Measurements from ENCODE around the gene LTBP1. TPM values are rescaled to one million over a fixed set of nuclear protein-coding genes. Genes with fewer than 3 reads are reported as not detected.

LTBP1 gene
- polyA plus RNA-seq, 2 of the 4 experiments (the other 2 are of a cell fraction) = 23.8 to 30.4 TPM

GRCh38 chr2:33160191-33160590, 213.4 kb downstream of the LTBP1 start:
- 85% methylated on average over 5 of the region's 5 CpGs for WGBS (ENCODE audit: missing lambda C conversion rate)
- H3K4me1 ChIP-seq = 0 out of 3 replicates have a peak, but pooled peaks cover 6% of the 10 kb centered on the region
- H3K4me3 ChIP-seq = no peak overlapping the region
- no peaks in the 10 kb centered on the region for H3K9me3 ChIP-seq
- no peak overlapping the region for H3K27ac ChIP-seq
- POLR2A ChIA-PET = no interaction called here
- DNase-seq (ENCODE audit: low read depth in 1 of 2, low spot score in 1 of 2) (no peak), FAIRE-seq (no peak), ATAC-seq (no peak)
- no peak for TF ChIP-seq ZSCAN20 (CRISPR knock-in tag; IDR thresholded peaks at IDR 0.05)
- TF ChIP-seq EHF (CRISPR knock-in tag; IDR thresholded peaks at IDR 0.05) = no peak
- no peak for TF ChIP-seq HOXA7 (CRISPR knock-in tag; IDR thresholded peaks at IDR 0.05)
- TF ChIP-seq ZNF302 (CRISPR knock-in tag; IDR thresholded peaks at IDR 0.05) = no peak
- TF ChIP-seq JUNB (IDR thresholded peaks at IDR 0.05) = no peak
- TF ChIP-seq GATA3 (IDR thresholded peaks at IDR 0.05; ENCODE audit: borderline replicate concordance) = no peak
- no peak for TF ChIP-seq CHD2 (IDR thresholded peaks at IDR 0.05; ENCODE audit: low read length, partially characterized antibody)
- no peak for TF ChIP-seq FOSL2 (IDR thresholded peaks at IDR 0.05)
- TF ChIP-seq FOSL2 (CRISPR knock-in tag; IDR thresholded peaks at IDR 0.05) = no peak
- no peak for TF ChIP-seq TFCP2L1 (CRISPR knock-in tag; IDR thresholded peaks at IDR 0.05)
- TF ChIP-seq ESRRA (IDR thresholded peaks at IDR 0.05; ENCODE audit: borderline replicate concordance, low read length) = no peak
- TF ChIP-seq FOSB (CRISPR knock-in tag; IDR thresholded peaks at IDR 0.05) = no peak
- no peak for TF ChIP-seq MAFK (IDR thresholded peaks at IDR 0.05; ENCODE audit: partially characterized antibody)
- TF ChIP-seq ZFP36 (IDR thresholded peaks at IDR 0.05; ENCODE audit: borderline replicate concordance, partially characterized antibody) = no peak
- no peak for TF ChIP-seq SMC3 (IDR thresholded peaks at IDR 0.05)
- TF ChIP-seq HEYL (CRISPR knock-in tag; IDR thresholded peaks at IDR 0.05) = no peak
- no peak overlapping the region for H3K4me2 ChIP-seq
- CTCF ChIA-PET = no interaction called here

GRCh38 chr2:33166287-33166881, 219.6 kb downstream of the LTBP1 start:
- DNase-seq (ENCODE audit: low read depth in 1 of 2, low spot score in 1 of 2) = no peak
- ATAC-seq = no peak
- H3K4me2 ChIP-seq = no peak overlapping the region
- ChIA-PET POLR2A (no interaction called here), CTCF (interaction anchor here (0.7 to 1.3 kb wide), 2 partner anchors 57 to 60 kb away, joined by 4 read pairs; no protein-coding TSS in a partner anchor)
- H3K4me1 ChIP-seq = no peaks in the 10 kb centered on the region
- no peaks in the 10 kb centered on the region for H3K9me3 ChIP-seq
- 79% methylated on average over 5 of the region's 5 CpGs for WGBS (ENCODE audit: missing lambda C conversion rate)
- no peak overlapping the region for H3K4me3 ChIP-seq
- FAIRE-seq = no peak
- TF ChIP-seq MAFK (IDR thresholded peaks at IDR 0.05; ENCODE audit: partially characterized antibody) (no peak), JUNB (IDR thresholded peaks at IDR 0.05) (no peak), HDAC2 (IDR thresholded peaks at IDR 0.05) (no peak), HEYL (CRISPR knock-in tag; IDR thresholded peaks at IDR 0.05) (no peak), ESRRA (IDR thresholded peaks at IDR 0.05; ENCODE audit: borderline replicate concordance, low read length) (no peak), HES2 (IDR thresholded peaks at IDR 0.05) (no peak), ZNF302 (CRISPR knock-in tag; IDR thresholded peaks at IDR 0.05) (no peak), EP300 (IDR thresholded peaks at IDR 0.05) (no peak), PHF8 (IDR thresholded peaks at IDR 0.05; ENCODE audit: borderline replicate concordance, low read depth) (no peak), MYC (IDR thresholded peaks at IDR 0.05; ENCODE audit: borderline replicate concordance, low read length) (no peak), HOXB5 (CRISPR knock-in tag; IDR thresholded peaks at IDR 0.05) (no peak), CHD2 (IDR thresholded peaks at IDR 0.05; ENCODE audit: low read length, partially characterized antibody) (no peak), NPAS2 (CRISPR knock-in tag; IDR thresholded peaks at IDR 0.05; ENCODE audit: borderline replicate concordance) (no peak), HMGXB4 (CRISPR knock-in tag; IDR thresholded peaks at IDR 0.05; ENCODE audit: borderline replicate concordance) (no peak), EHMT2 (IDR thresholded peaks at IDR 0.05; ENCODE audit: low read depth) (no peak), ZSCAN20 (CRISPR knock-in tag; IDR thresholded peaks at IDR 0.05) (no peak)
- H3K27ac ChIP-seq = no peak overlapping the region
